ENCODE results near the gene MED20. TPM values are rescaled to one million over a fixed set of nuclear protein-coding genes. Genes with fewer than 3 reads are reported as not detected.

Gene MED20
- polyA plus RNA-seq, 1 of the 3 experiments (the other 2 are of a cell fraction), result 25.1 TPM

DNA sequence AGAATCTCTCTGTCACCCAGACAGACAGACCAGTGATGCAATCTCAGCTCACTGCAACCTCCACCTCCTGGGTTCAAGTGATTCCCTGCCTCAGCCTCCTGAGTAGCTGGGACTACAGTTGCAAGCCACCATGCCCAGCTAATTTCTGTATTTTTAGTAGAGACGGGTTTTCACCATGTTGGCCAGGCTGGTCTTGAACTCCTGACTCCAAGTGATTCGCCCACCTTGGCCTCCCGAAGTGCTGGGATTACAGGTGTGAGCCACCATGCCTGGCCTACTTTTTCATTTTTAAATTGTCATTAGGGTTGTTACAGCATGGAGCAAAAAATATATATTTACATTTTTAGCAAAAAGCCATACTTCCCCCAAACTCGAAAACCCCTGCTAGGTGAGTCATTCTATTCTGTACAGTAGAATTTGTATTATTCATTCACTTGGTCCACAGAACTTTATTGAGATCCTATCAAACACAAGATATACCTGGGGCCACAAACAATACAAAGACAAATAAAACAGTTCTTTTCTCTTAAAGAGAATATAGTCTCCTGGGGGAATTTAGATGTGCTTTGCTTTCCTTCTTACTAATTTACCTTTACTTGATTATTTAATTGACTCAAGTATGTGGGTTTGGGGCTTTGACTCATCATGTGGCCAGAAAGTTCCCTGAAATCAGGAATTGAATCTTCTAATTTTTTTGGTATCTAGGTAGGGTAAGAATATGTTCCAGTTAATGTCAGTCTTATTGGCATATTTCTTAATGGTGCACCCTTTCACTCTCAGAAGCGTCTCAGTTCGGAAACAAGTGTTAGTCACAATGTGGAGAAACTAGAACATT, 37.3 kb upstream of the MED20 start:
- Histone ChIP-seq H3K27ac (ENCODE audit: low read depth in 2 of 2, low read length in 1 of 2) (no peak overlapping the region), H3F3A (replicated peaks; ENCODE audit: insufficient read depth) (peaks cover 4% of the 10 kb centered on the region), H4K20me1 (ENCODE audit: insufficient read depth) (no peaks in the 10 kb centered on the region), H3K9ac (no peak overlapping the region), H3K79me2 (ENCODE audit: insufficient read depth) (no peaks in the 10 kb centered on the region), H3K27me3 (ENCODE audit: insufficient read depth) (no peaks in the 10 kb centered on the region), H3K4me3 (ENCODE audit: low read depth in 2 of 2, low read length in 1 of 2) (no peak overlapping the region), H3K9me3 (no peaks in the 10 kb centered on the region), H3K4me1 (ENCODE audit: control insufficient read depth in 1 of 2, insufficient read depth in 2 of 2, low read depth in 1 of 2, low read length in 1 of 2) (peaks cover 0 to 2% of the 10 kb centered on the region in 2 experiments; a peak in 1 of 4 replicates), H3K36me3 (replicated peaks in 1 of 2; ENCODE audit: control insufficient read depth in 1 of 2, insufficient read depth in 2 of 2, low read length in 1 of 2) (no peaks in the 10 kb centered on the region), H3K4me2 (no peak overlapping the region), H2AFZ (ENCODE audit: low read depth) (no peak overlapping the region), H3K9me2 (no peaks in the 10 kb centered on the region)
- TF ChIP-seq, protein P1, sequence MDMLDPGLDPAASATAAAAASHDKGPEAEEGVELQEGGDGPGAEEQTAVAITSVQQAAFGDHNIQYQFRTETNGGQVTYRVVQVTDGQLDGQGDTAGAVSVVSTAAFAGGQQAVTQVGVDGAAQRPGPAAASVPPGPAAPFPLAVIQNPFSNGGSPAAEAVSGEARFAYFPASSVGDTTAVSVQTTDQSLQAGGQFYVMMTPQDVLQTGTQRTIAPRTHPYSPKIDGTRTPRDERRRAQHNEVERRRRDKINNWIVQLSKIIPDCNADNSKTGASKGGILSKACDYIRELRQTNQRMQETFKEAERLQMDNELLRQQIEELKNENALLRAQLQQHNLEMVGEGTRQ (IDR thresholded peaks at IDR 0.05; ENCODE audit: borderline replicate concordance, low read depth, low read length), result no peak
- TF ChIP-seq TAF1 (IDR thresholded peaks at IDR 0.05; ENCODE audit: borderline replicate concordance, low read depth, low read length) (no peak), FOXJ3 (CRISPR knock-in tag; IDR thresholded peaks at IDR 0.05) (no peak), FOXM1 (IDR thresholded peaks at IDR 0.05; ENCODE audit: low read depth) (no peak), TEAD4 (IDR thresholded peaks at IDR 0.05; ENCODE audit: borderline replicate concordance, insufficient read depth) (no peak), MEF2A (IDR thresholded peaks at IDR 0.05; ENCODE audit: borderline replicate concordance, low read depth) (no peak), ELF1 (IDR thresholded peaks at IDR 0.05) (no peak)
- ChIA-PET CTCF (no interaction called here), POLR2A (no interaction called here)
- WGBS (ENCODE audit: low lambda C conversion rate), result 96% methylated on average over 6 of the region's 6 CpGs
- no peak for DNase-seq

DNA sequence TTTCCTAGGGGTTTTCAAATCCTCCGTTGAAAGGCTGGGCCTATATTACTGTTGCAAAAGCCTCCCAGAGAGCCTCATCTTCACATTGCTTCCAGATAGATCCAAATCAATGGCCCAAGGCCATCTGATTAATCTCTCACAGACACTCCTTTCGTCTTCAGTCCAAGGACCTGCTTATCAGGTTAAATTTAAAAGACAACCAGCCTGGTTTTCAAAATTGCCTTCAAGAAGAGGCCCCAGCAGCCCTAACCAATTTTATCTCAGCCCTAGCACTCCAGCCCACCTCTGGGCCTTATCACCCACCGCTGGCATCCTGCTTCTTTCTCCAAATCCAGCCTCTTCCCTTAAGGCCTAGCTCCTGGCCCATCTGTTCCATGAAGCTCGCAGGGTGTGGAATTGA, 36.2 kb upstream of the MED20 start:
- ChIA-PET CTCF (no interaction called here), POLR2A (no interaction called here)
- H3K4me2 ChIP-seq, result no peak overlapping the region
- peaks cover 0 to 2% of the 10 kb centered on the region in 2 experiments; a peak in 1 of 4 replicates for H3K4me1 ChIP-seq (ENCODE audit: control insufficient read depth in 1 of 2, insufficient read depth in 2 of 2, low read depth in 1 of 2, low read length in 1 of 2)
- DNase-seq, result no peak
- H3F3A ChIP-seq (replicated peaks; ENCODE audit: insufficient read depth), result peaks cover 4% of the 10 kb centered on the region
- no peak overlapping the region for H3K4me3 ChIP-seq (ENCODE audit: low read depth in 2 of 2, low read length in 1 of 2)
- no peak overlapping the region for H3K27ac ChIP-seq (ENCODE audit: low read depth in 2 of 2, low read length in 1 of 2)
- no peaks in the 10 kb centered on the region for H3K79me2 ChIP-seq (ENCODE audit: insufficient read depth)
- H4K20me1 ChIP-seq (ENCODE audit: insufficient read depth), result no peaks in the 10 kb centered on the region
- no peaks in the 10 kb centered on the region for H3K9me2 ChIP-seq
- no peaks in the 10 kb centered on the region for H3K36me3 ChIP-seq (replicated peaks in 1 of 2; ENCODE audit: control insufficient read depth in 1 of 2, insufficient read depth in 2 of 2, low read length in 1 of 2)
- 60% methylated on average over 4 of the region's 4 CpGs for WGBS (ENCODE audit: low lambda C conversion rate)
- no peaks in the 10 kb centered on the region for H3K27me3 ChIP-seq (ENCODE audit: insufficient read depth)
- H3K9ac ChIP-seq, result no peak overlapping the region
- H3K9me3 ChIP-seq, result no peaks in the 10 kb centered on the region
- no peak overlapping the region for H2AFZ ChIP-seq (ENCODE audit: low read depth)
- TF ChIP-seq TEAD4 (IDR thresholded peaks at IDR 0.05; ENCODE audit: borderline replicate concordance, insufficient read depth) (no peak), RXRA (IDR thresholded peaks at IDR 0.05; ENCODE audit: borderline replicate concordance, low read depth) (no peak), MXI1 (IDR thresholded peaks at IDR 0.05; ENCODE audit: low read depth, low read length) (no peak), MEF2A (IDR thresholded peaks at IDR 0.05; ENCODE audit: borderline replicate concordance, low read depth) (no peak), RCOR1 (IDR thresholded peaks at IDR 0.05; ENCODE audit: low read length) (no peak), TCF12 (IDR thresholded peaks at IDR 0.05) (no peak), NRF1 (IDR thresholded peaks at IDR 0.05; ENCODE audit: low read depth, low read length) (no peak), GABPA (IDR thresholded peaks at IDR 0.05; ENCODE audit: low read depth) (no peak), FOXM1 (IDR thresholded peaks at IDR 0.05; ENCODE audit: low read depth) (no peak), TAF1 (IDR thresholded peaks at IDR 0.05; ENCODE audit: borderline replicate concordance, low read depth, low read length) (no peak), JUND (IDR thresholded peaks at IDR 0.05) (no peak), SMC3 (IDR thresholded peaks at IDR 0.05; ENCODE audit: low read depth, low read length) (no peak)
- TF ChIP-seq, protein P1 (IDR thresholded peaks at IDR 0.05; ENCODE audit: borderline replicate concordance, low read depth, low read length), result no peak
- TF ChIP-seq, protein P2, sequence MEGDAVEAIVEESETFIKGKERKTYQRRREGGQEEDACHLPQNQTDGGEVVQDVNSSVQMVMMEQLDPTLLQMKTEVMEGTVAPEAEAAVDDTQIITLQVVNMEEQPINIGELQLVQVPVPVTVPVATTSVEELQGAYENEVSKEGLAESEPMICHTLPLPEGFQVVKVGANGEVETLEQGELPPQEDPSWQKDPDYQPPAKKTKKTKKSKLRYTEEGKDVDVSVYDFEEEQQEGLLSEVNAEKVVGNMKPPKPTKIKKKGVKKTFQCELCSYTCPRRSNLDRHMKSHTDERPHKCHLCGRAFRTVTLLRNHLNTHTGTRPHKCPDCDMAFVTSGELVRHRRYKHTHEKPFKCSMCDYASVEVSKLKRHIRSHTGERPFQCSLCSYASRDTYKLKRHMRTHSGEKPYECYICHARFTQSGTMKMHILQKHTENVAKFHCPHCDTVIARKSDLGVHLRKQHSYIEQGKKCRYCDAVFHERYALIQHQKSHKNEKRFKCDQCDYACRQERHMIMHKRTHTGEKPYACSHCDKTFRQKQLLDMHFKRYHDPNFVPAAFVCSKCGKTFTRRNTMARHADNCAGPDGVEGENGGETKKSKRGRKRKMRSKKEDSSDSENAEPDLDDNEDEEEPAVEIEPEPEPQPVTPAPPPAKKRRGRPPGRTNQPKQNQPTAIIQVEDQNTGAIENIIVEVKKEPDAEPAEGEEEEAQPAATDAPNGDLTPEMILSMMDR (IDR thresholded peaks at IDR 0.05), result no peak
- TF ChIP-seq, protein P3, sequence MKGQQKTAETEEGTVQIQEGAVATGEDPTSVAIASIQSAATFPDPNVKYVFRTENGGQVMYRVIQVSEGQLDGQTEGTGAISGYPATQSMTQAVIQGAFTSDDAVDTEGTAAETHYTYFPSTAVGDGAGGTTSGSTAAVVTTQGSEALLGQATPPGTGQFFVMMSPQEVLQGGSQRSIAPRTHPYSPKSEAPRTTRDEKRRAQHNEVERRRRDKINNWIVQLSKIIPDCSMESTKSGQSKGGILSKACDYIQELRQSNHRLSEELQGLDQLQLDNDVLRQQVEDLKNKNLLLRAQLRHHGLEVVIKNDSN (IDR thresholded peaks at IDR 0.05; ENCODE audit: borderline replicate concordance, low read depth), result no peak
- TF ChIP-seq, protein P4, sequence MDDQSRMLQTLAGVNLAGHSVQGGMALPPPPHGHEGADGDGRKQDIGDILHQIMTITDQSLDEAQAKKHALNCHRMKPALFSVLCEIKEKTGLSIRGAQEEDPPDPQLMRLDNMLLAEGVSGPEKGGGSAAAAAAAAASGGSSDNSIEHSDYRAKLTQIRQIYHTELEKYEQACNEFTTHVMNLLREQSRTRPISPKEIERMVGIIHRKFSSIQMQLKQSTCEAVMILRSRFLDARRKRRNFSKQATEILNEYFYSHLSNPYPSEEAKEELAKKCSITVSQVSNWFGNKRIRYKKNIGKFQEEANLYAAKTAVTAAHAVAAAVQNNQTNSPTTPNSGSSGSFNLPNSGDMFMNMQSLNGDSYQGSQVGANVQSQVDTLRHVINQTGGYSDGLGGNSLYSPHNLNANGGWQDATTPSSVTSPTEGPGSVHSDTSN (IDR thresholded peaks at IDR 0.05), result no peak

All from SK-N-SH (cell line).